NAMALWA (cell line): ENCODE data around the gene NKAPL.
"Not testable (repeated sequence)": the region's sequence is repeated elsewhere in the genome, so short reads cannot be mapped to it uniquely, and the experiment has no call there.

Experiments
- DNase-seq: peaks from one replicate; pipeline ENCODE4 v3.0.0-alpha.2; 2015; ENCODE audit warnings: low spot score

NKAPL gene

DNA sequence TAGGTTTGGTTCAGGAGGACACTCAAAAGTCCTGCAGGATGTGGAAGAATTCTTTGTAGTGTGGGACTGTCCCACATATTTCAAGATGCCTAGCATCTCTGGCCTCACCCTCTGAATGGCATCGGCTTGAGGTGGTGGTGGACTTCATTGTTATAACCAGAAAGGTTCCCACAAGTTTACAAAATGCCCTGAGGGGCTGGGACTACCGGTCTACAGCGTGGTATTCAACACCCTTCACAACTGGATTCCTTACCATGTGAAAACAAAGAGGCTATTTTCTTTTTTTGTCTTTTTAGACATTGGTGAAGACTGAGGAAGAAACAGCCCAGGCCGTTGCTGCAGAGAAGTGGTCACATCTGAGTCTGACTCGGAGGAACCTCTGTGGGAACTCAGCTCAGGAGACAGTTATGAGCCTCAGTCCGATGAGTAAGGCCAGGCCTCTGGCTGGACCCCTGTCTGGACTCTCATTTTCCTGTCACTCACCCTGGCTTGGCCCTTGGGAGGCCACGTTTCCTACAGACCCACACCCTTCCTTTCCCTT, 37.5 kb downstream of the NKAPL start:
- no peak for DNase-seq

DNA sequence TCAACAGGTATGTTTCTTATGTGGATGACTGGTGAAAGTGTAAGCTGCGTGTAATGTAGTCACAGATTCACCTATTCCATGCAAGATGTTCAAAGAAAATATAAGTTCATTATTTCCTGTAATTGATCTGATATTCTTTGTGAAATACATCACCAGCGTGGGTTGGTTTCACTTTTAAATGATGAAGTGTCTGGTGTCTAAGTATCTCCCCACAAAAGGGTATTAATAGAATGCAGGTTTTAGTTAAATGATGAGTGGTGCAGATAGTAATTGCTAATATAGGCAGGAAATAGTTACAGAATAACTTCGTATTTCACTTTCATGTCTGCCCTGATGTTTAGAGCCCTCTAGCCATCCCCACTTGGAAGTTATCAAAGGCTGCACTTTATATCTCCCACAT, 44.5 kb downstream of the NKAPL start:
- DNase-seq = no peak

GRCh38 chr6:28306363-28306762, 47.3 kb downstream of the NKAPL start:
- DNase-seq = not testable (repeated sequence)
